GM23248 (cell line): ENCODE measurements around the gene CTIF.

Source experiments
- EZH2 ChIP-seq: fragments of 200-600 bp; sonication (generic); IDR thresholded peaks from 2 replicates; pipeline ENCODE4 v1.6.1; 2018; ENCODE audit warnings: antibody characterized with exemption, mild to moderate bottlenecking; ENCODE audit not compliant: insufficient read depth, poor library complexity, severe bottlenecking
- EZH2phosphoT487 ChIP-seq: fragments of 200-600 bp; sonication (generic); IDR thresholded peaks from 2 replicates; pipeline ENCODE4 v1.6.1; 2018; ENCODE audit warnings: antibody characterized with exemption, moderate library complexity, mild to moderate bottlenecking, low read depth; ENCODE audit not compliant: insufficient read depth

DNA sequence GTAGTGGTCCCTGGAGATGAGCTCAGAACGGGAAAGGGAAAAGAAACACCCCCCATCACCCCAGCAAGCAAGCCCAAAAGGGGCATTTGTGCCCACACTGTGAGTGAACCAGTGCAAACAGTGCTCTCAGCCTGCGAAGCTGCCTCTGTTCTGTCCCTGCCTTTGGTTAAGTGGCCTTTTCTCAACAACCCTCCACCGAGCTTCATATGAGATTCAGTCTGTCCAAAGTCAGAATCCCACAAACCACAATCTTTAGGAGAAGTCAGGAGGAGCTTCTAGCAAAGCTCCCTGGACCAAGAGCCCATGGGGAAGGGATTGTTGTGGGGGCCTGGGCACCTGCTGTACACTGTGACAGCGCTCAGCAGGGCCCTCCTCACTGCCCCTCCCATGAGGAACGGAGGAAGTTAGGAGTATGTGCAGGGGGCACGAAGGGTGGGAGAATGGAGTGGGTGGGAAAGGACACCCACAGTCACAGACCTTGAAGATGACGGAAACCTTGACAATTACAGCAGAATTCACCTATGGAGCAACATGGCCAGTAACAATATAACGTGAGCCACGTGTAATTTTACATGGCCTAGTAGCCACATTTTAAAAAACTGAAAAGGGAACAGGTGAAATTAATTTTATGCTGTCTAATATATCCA, 292.4 kb downstream of the CTIF start:
- TF ChIP-seq EZH2 (no peak), EZH2phosphoT487 (no peak)
